ENCODE results near the gene FOXP3. TPM values are rescaled to one million over a fixed set of nuclear protein-coding genes. Genes with fewer than 3 reads are reported as not detected.

The FOXP3 gene
- total and polyA plus RNA-seq, 2 donors (not counting 1 experiment from before 2014, with no cell fraction given) = under 0.01 TPM; not detected in 1

- Histone ChIP-seq H3K27ac (ENCODE audit: insufficient read depth, low read length) (no peak overlapping the region), H3K9ac (ENCODE audit: insufficient read depth, low read length) (no peak overlapping the region), H4K20me1 (ENCODE audit: control insufficient read depth, extremely low read depth, insufficient read depth, low read length) (no peaks in the 10 kb centered on the region), H3K4me3 (replicated peaks in 1 of 4; ENCODE audit: control extremely low read depth in 1 of 4, insufficient read depth in 1 of 4, low read depth in 3 of 4, low read length in 4 of 4) (no peak overlapping the region), H3K4me2 (ENCODE audit: extremely low read depth, insufficient read depth, low read length) (no peak overlapping the region), H3K36me3 (ENCODE audit: control insufficient read depth, insufficient read depth, low read length) (no peaks in the 10 kb centered on the region), H3K4me1 (ENCODE audit: control insufficient read depth, extremely low read depth, insufficient read depth, low read length) (no peaks in the 10 kb centered on the region), H2AFZ (ENCODE audit: low read length) (no peak overlapping the region), H3K79me2 (ENCODE audit: control insufficient read depth, insufficient read depth, low read length) (no peaks in the 10 kb centered on the region), H3K9me3 (ENCODE audit: control insufficient read depth, insufficient read depth, low read depth, low read length) (no peaks in the 10 kb centered on the region), H3K27me3 (ENCODE audit: control insufficient read depth, insufficient read depth, low read length) (no peaks in the 10 kb centered on the region)
- no peak for DNase-seq (ENCODE audit: low read depth in 2 of 2)
- TF ChIP-seq EZH2 (IDR thresholded peaks at IDR 0.05; ENCODE audit: low read length, missing control alignments) (no peak), CTCF (conservative IDR thresholded peaks at IDR 0.05 in 1 of 2, IDR thresholded peaks at IDR 0.05 in 1 of 2; ENCODE audit: low read depth in 1 of 2, low read length in 2 of 2) (no peak)
Measured at GRCh38 chrX:49262603-49263002, 1.9 kb downstream of the FOXP3 start.

GRCh38 chrX:49260221-49260985, 4.1 kb downstream of the FOXP3 start:
- Histone ChIP-seq H3K27me3 (ENCODE audit: control insufficient read depth, insufficient read depth, low read length) (no peaks in the 10 kb centered on the region), H3K4me1 (ENCODE audit: control insufficient read depth, extremely low read depth, insufficient read depth, low read length) (no peaks in the 10 kb centered on the region), H3K4me2 (ENCODE audit: extremely low read depth, insufficient read depth, low read length) (no peak overlapping the region), H3K9me3 (ENCODE audit: control insufficient read depth, insufficient read depth, low read depth, low read length) (no peaks in the 10 kb centered on the region), H3K4me3 (replicated peaks in 1 of 4; ENCODE audit: control extremely low read depth in 1 of 4, insufficient read depth in 1 of 4, low read depth in 3 of 4, low read length in 4 of 4) (no peak overlapping the region), H3K9ac (ENCODE audit: insufficient read depth, low read length) (no peak overlapping the region), H4K20me1 (ENCODE audit: control insufficient read depth, extremely low read depth, insufficient read depth, low read length) (no peaks in the 10 kb centered on the region), H2AFZ (ENCODE audit: low read length) (no peak overlapping the region), H3K79me2 (ENCODE audit: control insufficient read depth, insufficient read depth, low read length) (no peaks in the 10 kb centered on the region), H3K27ac (ENCODE audit: insufficient read depth, low read length) (no peak overlapping the region), H3K36me3 (ENCODE audit: control insufficient read depth, insufficient read depth, low read length) (no peaks in the 10 kb centered on the region)
- DNase-seq (ENCODE audit: low read depth in 2 of 2) = no peak
- TF ChIP-seq CTCF (conservative IDR thresholded peaks at IDR 0.05 in 1 of 2, IDR thresholded peaks at IDR 0.05 in 1 of 2; ENCODE audit: low read depth in 1 of 2, low read length in 2 of 2) (no peak), EZH2 (IDR thresholded peaks at IDR 0.05; ENCODE audit: low read length, missing control alignments) (no peak)

- Histone ChIP-seq H3K79me2 (ENCODE audit: control insufficient read depth, insufficient read depth, low read length) (no peaks in the 10 kb centered on the region), H3K9me3 (ENCODE audit: control insufficient read depth, insufficient read depth, low read depth, low read length) (no peaks in the 10 kb centered on the region), H3K9ac (ENCODE audit: insufficient read depth, low read length) (no peak overlapping the region), H3K36me3 (ENCODE audit: control insufficient read depth, insufficient read depth, low read length) (no peaks in the 10 kb centered on the region), H4K20me1 (ENCODE audit: control insufficient read depth, extremely low read depth, insufficient read depth, low read length) (no peaks in the 10 kb centered on the region), H3K4me1 (ENCODE audit: control insufficient read depth, extremely low read depth, insufficient read depth, low read length) (no peaks in the 10 kb centered on the region), H3K4me2 (ENCODE audit: extremely low read depth, insufficient read depth, low read length) (no peak overlapping the region), H2AFZ (ENCODE audit: low read length) (no peak overlapping the region), H3K27me3 (ENCODE audit: control insufficient read depth, insufficient read depth, low read length) (no peaks in the 10 kb centered on the region), H3K4me3 (replicated peaks in 1 of 4; ENCODE audit: control extremely low read depth in 1 of 4, insufficient read depth in 1 of 4, low read depth in 3 of 4, low read length in 4 of 4) (no peak overlapping the region), H3K27ac (ENCODE audit: insufficient read depth, low read length) (no peak overlapping the region)
- DNase-seq (ENCODE audit: low read depth in 2 of 2) = no peak
- TF ChIP-seq EZH2 (IDR thresholded peaks at IDR 0.05; ENCODE audit: low read length, missing control alignments) = no peak
- no peak for TF ChIP-seq CTCF (conservative IDR thresholded peaks at IDR 0.05 in 1 of 2, IDR thresholded peaks at IDR 0.05 in 1 of 2; ENCODE audit: low read depth in 1 of 2, low read length in 2 of 2)
Measured at GRCh38 chrX:49258749-49259124, 5.8 kb downstream of the FOXP3 start.
